Gastrocnemius medialis (tissue), 4 donors: ENCODE measurements around the gene ME3. TPM values are rescaled to one million over a fixed set of nuclear protein-coding genes. Genes with fewer than 3 reads are reported as not detected.
A peak's percentile ranks its signal among the peaks of the same experiment; 100 is the strongest.

Experiments
- ATAC-seq, 2 donors: fragments of 150-250 bp; one replicate each; pipeline ENCODE4 v1.9.1; 2016
- DNase-seq, 2 donors: peaks; one replicate each; pipeline ENCODE4 v3.0.0-alpha.2; 2019
- H3K27ac ChIP-seq, 4 donors: fragments of 200-600 bp; sonication (generic); 1 replicate in 1 of 4; 2 replicates in 3 of 4; pipeline ENCODE4 v1.5.1; 2016 to 2018; ENCODE audit warnings: mild to moderate bottlenecking in 2 of 4, moderate library complexity in 1 of 4
- H3K27me3 ChIP-seq, 3 donors: fragments of 200-600 bp; sonication (generic) in 2 of 3; 1 replicate in 1 of 3; 2 replicates in 2 of 3; pipeline versions ENCODE4 v1.5.1 to v1.6.0; 2016 to 2019; ENCODE audit warnings: mild to moderate bottlenecking in 1 of 3, moderate library complexity in 1 of 3
- H3K36me3 ChIP-seq, 2 donors: fragments of 200-600 bp; sonication (generic) in 1 of 2; one replicate each; pipeline ENCODE4 v1.5.1; 2017 to 2018
- H3K4me1 ChIP-seq, 2 donors: fragments of 200-600 bp; sonication (generic) in 1 of 2; one replicate each; pipeline ENCODE4 v1.5.1; 2016 to 2017; ENCODE audit warnings: mild to moderate bottlenecking in 2 of 2
- H3K4me3 ChIP-seq, 4 donors: fragments of 200-600 bp; sonication (generic) in 3 of 4; 1 replicate in 1 of 4; 2 replicates in 3 of 4; pipeline ENCODE4 v1.5.1; 2016 to 2019; ENCODE audit warnings: mild to moderate bottlenecking in 2 of 4
- H3K9me3 ChIP-seq, 3 donors: fragments of 200-600 bp; sonication (generic) in 2 of 3; 1 replicate in 1 of 3; 2 replicates in 2 of 3; pipeline ENCODE4 v1.5.1; 2016 to 2019
- CTCF ChIP-seq, 5 experiments: fragments of 450-650 bp in 3 of 5; fragments of 200-600 bp in 2 of 5; sonication (generic) in 2 of 5; IDR thresholded peaks in 4 of 5; conservative IDR thresholded peaks in 1 of 5; 1 replicate in 4 of 5; 2 replicates in 1 of 5; pipeline ENCODE4 v1.5.1; 2016 to 2019; ENCODE audit warnings: antibody characterized with exemption in 5 of 5, mild to moderate bottlenecking in 3 of 5, moderate library complexity in 3 of 5
- POLR2A ChIP-seq, 2 donors: fragments of 450-650 bp; IDR thresholded peaks; one replicate each; pipeline ENCODE4 v1.6.1; 2017; ENCODE audit warnings: antibody characterized with exemption in 2 of 2, mild to moderate bottlenecking in 2 of 2, moderate library complexity in 2 of 2
- in situ Hi-C, 4 donors: fragments of 200-750 bp; cut with MboI; loops; one replicate each; pipeline versions ENCODE4 v1.15.0 to v1.8.0; 2017; ENCODE audit warnings: low sequenced_read_pairs in 4 of 4
- intact Hi-C: fragments of 100-400 bp; cut with DNase I; formaldehyde crosslinking; loops from one replicate; pipeline ENCODE4 v1.15.1; 2023; ENCODE audit warnings: low total_unique reads
- total RNA-seq, 4 donors: library from RNA; depleted of rRNA; stranded (reverse); fragments of >200 nt; gene quantifications; one replicate each; pipeline versions ENCODE4 v1.1.0 to v1.2.3, GENCODE V29; 2016

The ME3 gene
- total RNA-seq, 4 donors from 2014 or later = 4.2 to 17.0 (median 15.7) TPM

GRCh38 chr11:86676533-86677154, 4.2 kb upstream of the ME3 start:
- intact Hi-C loops (loop anchor here (10.0 kb wide), 1 partner anchor 432 kb away; the partner anchor contains the start of gene EED), in situ Hi-C loops (loop anchor here in 3 of 4 donors (10.0 kb wide), 3 partner anchors 118 to 138 kb away; partner anchors contain the start of gene PRSS23 (in 1 of the 3))
- peaks cover 13 to 49% of the 10 kb centered on the region in 2 donors for H3K4me1 ChIP-seq

DNA sequence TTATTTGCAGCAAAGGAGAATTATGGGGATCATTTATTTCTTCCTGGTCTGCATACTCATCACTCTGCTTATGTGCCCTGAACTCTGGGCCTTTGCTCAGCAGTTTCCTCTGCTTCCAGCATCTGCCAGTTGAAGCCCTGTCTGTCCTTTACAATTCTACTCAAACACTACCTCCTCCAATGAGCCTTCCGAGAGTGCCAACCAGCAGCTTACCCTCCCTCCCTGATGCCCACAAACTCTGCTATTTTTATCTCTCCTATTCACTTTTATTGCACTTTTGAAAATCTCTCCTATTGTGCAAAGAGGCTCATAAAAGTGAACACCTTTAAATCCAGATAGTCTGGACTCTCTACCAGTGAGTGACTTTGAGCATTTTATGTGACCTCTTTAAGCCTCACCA, 3.6 kb upstream of the ME3 start:
- intact Hi-C loops = loop anchor here (10.0 kb wide), 1 partner anchor 431 kb away; the partner anchor contains the start of gene EED
- ATAC-seq (no peak), DNase-seq (no peak)
- in situ Hi-C loops = loop anchor here in 3 of 4 donors (10.0 kb wide), 3 partner anchors 119 to 139 kb away; partner anchors contain the start of gene PRSS23 (in 1 of the 3)
- no peak for TF ChIP-seq POLR2A (IDR thresholded peaks at IDR 0.05)
- Histone ChIP-seq H3K27me3 (no peaks in the 10 kb centered on the region), H3K36me3 (no peaks in the 10 kb centered on the region), H3K27ac (peak overlapping the region in 3 of 4 donors; percentile 1 to 98 (median 15)), H3K4me3 (no peak overlapping the region), H3K4me1 (peaks cover 12 to 46% of the 10 kb centered on the region in 2 donors), H3K9me3 (no peaks in the 10 kb centered on the region)

More at GRCh38 chr11:86676533-86677154, 4.2 kb upstream of the ME3 start:
- no peaks in the 10 kb centered on the region for H3K36me3 ChIP-seq
- TF ChIP-seq POLR2A (IDR thresholded peaks at IDR 0.05) (no peak), CTCF (IDR thresholded peaks at IDR 0.05 in 4 of 5, conservative IDR thresholded peaks at IDR 0.05 in 1 of 5) (peak in 3 of 5 experiments; percentile 36 to 46 (median 45))
- no peak overlapping the region for H3K4me3 ChIP-seq
- no peaks in the 10 kb centered on the region for H3K9me3 ChIP-seq
- H3K27me3 ChIP-seq = no peaks in the 10 kb centered on the region
- peak overlapping the region in 3 of 4 donors; percentile 1 to 98 (median 1) for H3K27ac ChIP-seq
- ATAC-seq (peak in 1 of 2 donors; percentile 4), DNase-seq (no peak)

DNA sequence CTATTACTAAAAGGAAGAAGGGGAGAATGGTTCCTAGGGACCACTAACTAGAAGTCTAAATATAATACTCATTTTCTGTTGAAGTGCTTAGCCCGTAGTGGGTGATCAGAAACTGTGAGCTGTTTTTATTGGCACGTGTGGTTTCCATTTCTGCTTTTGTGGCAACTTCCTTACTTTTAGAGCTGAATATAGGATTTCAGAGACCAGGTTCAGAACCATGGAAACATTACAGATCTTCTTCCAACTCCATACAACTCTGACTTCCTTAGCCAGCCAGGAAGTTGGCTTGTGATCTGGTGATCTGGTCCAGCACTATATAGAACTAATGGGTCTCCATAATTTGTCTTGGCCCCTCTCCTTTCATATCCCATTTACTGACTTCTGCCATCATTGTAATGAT, 2.6 kb upstream of the ME3 start:
- H3K27ac ChIP-seq = peak overlapping the region in 3 of 4 donors; percentile 26 to 98 (median 95)
- in situ Hi-C loops (loop anchor here in 3 of 4 donors (10.0 kb wide), 3 partner anchors 120 to 140 kb away; partner anchors contain the start of gene PRSS23 (in 1 of the 3)), intact Hi-C loops (loop anchor here (10.0 kb wide), 1 partner anchor 430 kb away; the partner anchor contains the start of gene EED)
- H3K9me3 ChIP-seq = no peaks in the 10 kb centered on the region
- DNase-seq = no peak
- no peak overlapping the region for H3K4me3 ChIP-seq
- no peak for ATAC-seq
- H3K27me3 ChIP-seq = no peaks in the 10 kb centered on the region
- H3K4me1 ChIP-seq = peaks cover 22 to 48% of the 10 kb centered on the region in 2 donors
- H3K36me3 ChIP-seq = no peaks in the 10 kb centered on the region
- TF ChIP-seq POLR2A (IDR thresholded peaks at IDR 0.05) (no peak), CTCF (IDR thresholded peaks at IDR 0.05 in 4 of 5, conservative IDR thresholded peaks at IDR 0.05 in 1 of 5) (no peak)

DNA sequence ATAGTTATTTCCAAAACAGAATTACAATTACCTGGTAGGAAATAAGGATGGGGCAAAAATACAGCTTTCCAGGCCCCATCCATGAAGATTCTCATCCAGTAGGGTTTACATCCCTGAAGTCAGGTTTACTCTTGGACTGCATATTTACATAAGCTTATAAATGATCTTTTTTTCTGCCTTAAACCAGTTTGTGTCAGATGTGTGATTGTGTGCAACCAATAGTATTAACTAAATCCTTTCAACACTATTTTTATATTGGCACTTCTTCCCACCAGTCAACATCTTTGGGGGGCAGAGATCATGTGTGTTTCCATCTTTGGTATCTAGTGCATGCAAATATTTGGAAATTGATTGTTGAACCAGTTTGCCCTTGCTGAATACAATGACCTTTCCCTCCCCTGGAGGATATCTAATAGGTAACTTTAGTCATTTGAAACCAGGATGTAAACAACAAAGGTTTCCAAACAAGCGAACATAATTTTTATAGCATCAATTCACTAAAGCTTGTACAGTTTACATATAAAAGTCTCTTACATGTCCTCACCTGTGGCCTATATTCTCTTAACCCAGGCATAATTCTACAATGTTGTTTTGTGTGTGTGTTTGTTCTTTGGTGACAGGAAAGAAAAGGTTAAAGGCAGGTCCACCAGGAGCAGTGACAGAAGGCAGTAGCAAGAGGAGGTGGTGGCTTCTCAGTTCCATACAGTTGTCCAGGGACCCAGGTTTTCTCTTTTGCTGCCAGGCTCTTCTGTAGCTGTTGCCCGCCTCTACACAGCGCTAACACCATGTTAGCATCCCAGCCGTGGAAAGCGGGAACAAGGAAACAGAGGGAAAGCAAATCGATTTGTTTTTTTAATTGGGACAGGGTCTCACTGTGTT, 1.7 kb upstream of the ME3 start:
- no peaks in the 10 kb centered on the region for H3K27me3 ChIP-seq
- peak overlapping the region; percentile 88 to 98 (median 96) for H3K27ac ChIP-seq
- intact Hi-C loops = loop anchor here (5.0 to 10.0 kb wide), 4 partner anchors 47 to 1047 kb away; partner anchors contain the start of genes DLG2, EED and TMEM126B
- DNase-seq (no peak), ATAC-seq (no peak)
- peaks cover 26 to 54% of the 10 kb centered on the region in 2 donors for H3K4me1 ChIP-seq
- no peaks in the 10 kb centered on the region for H3K9me3 ChIP-seq
- no peak overlapping the region for H3K4me3 ChIP-seq
- in situ Hi-C loops = loop anchor here in 3 of 4 donors (10.0 kb wide), 3 partner anchors 121 to 141 kb away; partner anchors contain the start of gene PRSS23 (in 1 of the 3)
- H3K36me3 ChIP-seq = no peaks in the 10 kb centered on the region
- no peak for TF ChIP-seq POLR2A (IDR thresholded peaks at IDR 0.05)
- no peak for TF ChIP-seq CTCF (IDR thresholded peaks at IDR 0.05 in 4 of 5, conservative IDR thresholded peaks at IDR 0.05 in 1 of 5)
